NCI-H774 (cell line): ENCODE measurements around the gene PSKH1.
"Not testable (repeated sequence)": the region's sequence is repeated elsewhere in the genome, so short reads cannot be mapped to it uniquely, and the experiment has no call there.

Experiments used
- DNase-seq: peaks from one replicate; lab custom pipeline; 2025; lab: John Stamatoyannopoulos, UW

The PSKH1 gene

GRCh38 chr16:67888331-67888730 lies 4.7 kb upstream of the PSKH1 start:
- no peak for DNase-seq

GRCh38 chr16:67892375-67892774 lies 679 bp upstream of the PSKH1 start:
- DNase-seq, result no peak

GRCh38 chr16:67893743-67894399 lies 817 bp downstream of the PSKH1 start:
- DNase-seq, result no peak

- DNase-seq, result no peak
Measured at GRCh38 chr16:67897231-67897630, 4.2 kb downstream of the PSKH1 start.

- no peak for DNase-seq
Measured at GRCh38 chr16:67901734-67902133, 8.7 kb downstream of the PSKH1 start.

GRCh38 chr16:67902831-67903230 lies 9.8 kb downstream of the PSKH1 start:
- DNase-seq, result no peak

- no peak for DNase-seq
Measured at GRCh38 chr16:67907397-67908180, 14.5 kb downstream of the PSKH1 start.

- no peak for DNase-seq
Measured at GRCh38 chr16:67909056-67909742, 16.1 kb downstream of the PSKH1 start.

- DNase-seq, result no peak
Measured at GRCh38 chr16:67910158-67910557, 17.1 kb downstream of the PSKH1 start.

GRCh38 chr16:67914758-67915495 lies 21.9 kb downstream of the PSKH1 start:
- DNase-seq, result no peak

- DNase-seq, result not testable (repeated sequence)
Measured at GRCh38 chr16:67915496-67915769, 22.4 kb downstream of the PSKH1 start.

- no peak for DNase-seq
Measured at GRCh38 chr16:67915831-67916723, 23.0 kb downstream of the PSKH1 start.

- DNase-seq, result no peak
Measured at GRCh38 chr16:67917140-67917851, 24.2 kb downstream of the PSKH1 start.

GRCh38 chr16:67917852-67918236 lies 24.8 kb downstream of the PSKH1 start:
- DNase-seq, result no peak

GRCh38 chr16:67919622-67920221 lies 26.7 kb downstream of the PSKH1 start:
- DNase-seq, result no peak

- DNase-seq, result no peak
Measured at GRCh38 chr16:67922221-67922620, 29.2 kb downstream of the PSKH1 start.

- DNase-seq, result no peak
Measured at GRCh38 chr16:67922740-67923139, 29.7 kb downstream of the PSKH1 start.

GRCh38 chr16:67923414-67924116 lies 30.5 kb downstream of the PSKH1 start:
- no peak for DNase-seq

GRCh38 chr16:67924140-67924906 lies 31.3 kb downstream of the PSKH1 start:
- DNase-seq, result no peak
